Uterus (tissue), 4 donors: Measurements from ENCODE around the gene KLK15. TPM values are rescaled to one million over a fixed set of nuclear protein-coding genes. Genes with fewer than 3 reads are reported as not detected.

Experiments used
- DNase-seq, 2 donors: peaks; one replicate each; pipeline ENCODE4 v3.0.0-alpha.2; 2019 to 2020
- H3K27ac ChIP-seq, 2 donors: fragments of 200-600 bp; sonication (generic); 1 replicate in 1 of 2; 2 replicates in 1 of 2; pipeline ENCODE4 v1.5.1; 2016 to 2018
- H3K27me3 ChIP-seq, 2 donors: fragments of 200-600 bp; sonication (generic); one replicate each; pipeline ENCODE4 v1.5.1; 2018 to 2019; ENCODE audit warnings: control low read depth in 1 of 2
- H3K36me3 ChIP-seq, 2 donors: fragments of 200-600 bp; sonication (generic); one replicate each; pipeline ENCODE4 v1.5.1; 2019; ENCODE audit warnings: control low read depth in 1 of 2
- H3K4me1 ChIP-seq, 2 donors: fragments of 200-600 bp; sonication (generic); one replicate each; pipeline ENCODE4 v1.5.1; 2018 to 2019; ENCODE audit warnings: control low read depth in 1 of 2
- H3K4me3 ChIP-seq, 2 donors: fragments of 200-600 bp; sonication (generic); 1 replicate in 1 of 2; 2 replicates in 1 of 2; pipeline ENCODE4 v1.5.1; 2018 to 2019; ENCODE audit warnings: mild to moderate bottlenecking in 1 of 2
- H3K9me3 ChIP-seq, 2 donors: fragments of 200-600 bp; sonication (generic); one replicate each; pipeline ENCODE4 v1.5.1; 2019; ENCODE audit warnings: control low read depth in 1 of 2
- CTCF ChIP-seq, 4 experiments: fragments of 200-600 bp in 2 of 4; fragments of 450-650 bp in 2 of 4; sonication (generic) in 2 of 4; IDR thresholded peaks; one replicate each; pipeline ENCODE4 v1.5.1; 2016 to 2019; ENCODE audit warnings: antibody characterized with exemption in 4 of 4, mild to moderate bottlenecking in 2 of 4, moderate library complexity in 1 of 4
- POLR2A ChIP-seq, 2 donors: fragments of 450-650 bp; IDR thresholded peaks; one replicate each; pipeline ENCODE4 v1.6.1; 2016; ENCODE audit warnings: antibody characterized with exemption in 2 of 2, mild to moderate bottlenecking in 1 of 2, moderate library complexity in 1 of 2
- intact Hi-C: fragments of 100-400 bp; cut with DNase I; formaldehyde crosslinking; loops from one replicate; pipeline ENCODE4 v1.15.1; 2023; ENCODE audit warnings: low total_unique reads
- total RNA-seq, 4 donors: library from RNA; depleted of rRNA in 3 of 4; stranded (reverse); fragments of >200 nt in 3 of 4; gene quantifications; one replicate each; pipeline versions ENCODE4 v1.1.0 to v1.2.4, GENCODE V29; 2014 to 2023
- donor health status: DM: yes; HTN: yes; CAD: no.

The KLK15 gene
- total RNA-seq, 4 donors from 2014 or later, result not detected

GRCh38 chr19:50876456-50876855 is 43.1 kb upstream of the KLK15 start:
- TF ChIP-seq POLR2A (IDR thresholded peaks at IDR 0.05), result no peak
- no peak for TF ChIP-seq CTCF (IDR thresholded peaks at IDR 0.05)
- Histone ChIP-seq H3K4me3 (no peak overlapping the region), H3K27ac (no peak overlapping the region), H3K4me1 (no peaks in the 10 kb centered on the region), H3K9me3 (no peaks in the 10 kb centered on the region), H3K36me3 (no peaks in the 10 kb centered on the region), H3K27me3 (no peaks in the 10 kb centered on the region)
- intact Hi-C loops, result no loop called here
- DNase-seq, result no peak

- Histone ChIP-seq H3K4me1 (no peaks in the 10 kb centered on the region), H3K4me3 (no peak overlapping the region), H3K9me3 (no peaks in the 10 kb centered on the region), H3K36me3 (no peaks in the 10 kb centered on the region), H3K27me3 (no peaks in the 10 kb centered on the region), H3K27ac (no peak overlapping the region)
- intact Hi-C loops, result no loop called here
- DNase-seq, result no peak
- TF ChIP-seq POLR2A (IDR thresholded peaks at IDR 0.05) (no peak), CTCF (IDR thresholded peaks at IDR 0.05) (no peak)
Measured at GRCh38 chr19:50875795-50876422, 42.5 kb upstream of the KLK15 start.

- no peak for DNase-seq
- H3K4me1 ChIP-seq, result no peaks in the 10 kb centered on the region
- no peak overlapping the region for H3K27ac ChIP-seq
- TF ChIP-seq POLR2A (IDR thresholded peaks at IDR 0.05) (no peak), CTCF (IDR thresholded peaks at IDR 0.05) (no peak)
- H3K9me3 ChIP-seq, result no peaks in the 10 kb centered on the region
- intact Hi-C loops, result no loop called here
- no peaks in the 10 kb centered on the region for H3K27me3 ChIP-seq
- H3K4me3 ChIP-seq, result no peak overlapping the region
- H3K36me3 ChIP-seq, result no peaks in the 10 kb centered on the region
Measured at GRCh38 chr19:50874211-50874610, 40.8 kb upstream of the KLK15 start.

- no peaks in the 10 kb centered on the region for H3K4me1 ChIP-seq
- intact Hi-C loops, result no loop called here
- H3K27ac ChIP-seq, result no peak within 1 kb of the TSS
- no peak within 1 kb of the TSS for H3K4me3 ChIP-seq
- no peak for DNase-seq
- H3K9me3 ChIP-seq, result no peaks in the 10 kb centered on the region
- TF ChIP-seq POLR2A (IDR thresholded peaks at IDR 0.05), result no peak
- H3K36me3 ChIP-seq, result no peaks in the 10 kb centered on the region
- H3K27me3 ChIP-seq, result no peaks in the 10 kb centered on the region
Measured at GRCh38 chr19:50873056-50873455, 39.7 kb upstream of the KLK15 start, which contains the start of gene KLK2. Gene KLK2, plus strand, starts transcription at chr19:50873439. Its CDS starts 35 bp downstream, at chr19:50873474.

- TF ChIP-seq CTCF (IDR thresholded peaks at IDR 0.05), result no peak
- TF ChIP-seq POLR2A (IDR thresholded peaks at IDR 0.05), result no peak
- no peak for DNase-seq
Measured at GRCh38 chr19:50870417-50871089, 37.2 kb upstream of the KLK15 start.

More at GRCh38 chr19:50870417-50871089, 37.2 kb upstream of the KLK15 start:
- intact Hi-C loops, result no loop called here
- H3K27ac ChIP-seq, result no peak overlapping the region
- H3K4me3 ChIP-seq, result no peak overlapping the region
- H3K36me3 ChIP-seq, result no peaks in the 10 kb centered on the region
- no peaks in the 10 kb centered on the region for H3K9me3 ChIP-seq
- H3K27me3 ChIP-seq, result no peaks in the 10 kb centered on the region
- no peaks in the 10 kb centered on the region for H3K4me1 ChIP-seq
